ENCODE measurements around the gene DNM3. TPM values are rescaled to one million over a fixed set of nuclear protein-coding genes. Genes with fewer than 3 reads are reported as not detected.

Gene DNM3
- total RNA-seq, 2 experiments from 2014 or later, result 1.7 to 2.2 TPM

DNA sequence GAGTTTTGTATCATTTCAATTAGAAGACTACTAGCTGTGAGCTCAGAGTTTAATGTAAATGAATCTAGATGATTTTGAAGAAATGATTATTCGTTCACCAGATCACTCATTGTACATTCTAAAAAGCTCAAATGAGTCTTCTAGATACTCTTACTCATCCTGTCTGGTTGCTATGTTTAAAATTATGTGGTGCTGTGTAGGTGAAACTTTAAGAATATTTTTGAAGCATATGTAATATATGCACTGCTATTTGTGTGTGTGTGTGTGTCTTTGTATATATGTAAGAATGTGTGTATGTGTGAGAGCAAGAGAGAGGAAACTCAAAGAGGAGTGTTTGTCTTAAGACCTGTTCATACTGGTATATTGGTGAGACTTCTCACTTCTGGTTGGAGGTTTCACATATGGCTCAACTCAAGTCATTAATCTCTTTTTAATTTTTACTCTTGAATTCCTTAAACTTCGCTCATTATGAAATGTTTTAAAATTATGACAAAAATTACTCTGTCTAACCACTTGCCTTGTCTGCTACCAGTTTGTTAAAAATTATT is 570.6 kb downstream of the DNM3 start:
- Mint-ChIP-seq H3K4me1 (peaks cover 3% of the 10 kb centered on the region), H3K27me3 (no peaks in the 10 kb centered on the region), H3K36me3 (peaks cover 4% of the 10 kb centered on the region), H3K9me3 (ENCODE audit: low read depth) (peaks cover 1% of the 10 kb centered on the region), H3K27ac (no peak overlapping the region), H3K4me3 (no peak overlapping the region)
- DNase-seq, result no peak
- no peak for ATAC-seq
- CTCF ChIA-PET, result interaction anchor here (1.5 kb wide), 1 partner anchor 13 kb away, joined by 3 read pairs; no protein-coding TSS in a partner anchor

DNA sequence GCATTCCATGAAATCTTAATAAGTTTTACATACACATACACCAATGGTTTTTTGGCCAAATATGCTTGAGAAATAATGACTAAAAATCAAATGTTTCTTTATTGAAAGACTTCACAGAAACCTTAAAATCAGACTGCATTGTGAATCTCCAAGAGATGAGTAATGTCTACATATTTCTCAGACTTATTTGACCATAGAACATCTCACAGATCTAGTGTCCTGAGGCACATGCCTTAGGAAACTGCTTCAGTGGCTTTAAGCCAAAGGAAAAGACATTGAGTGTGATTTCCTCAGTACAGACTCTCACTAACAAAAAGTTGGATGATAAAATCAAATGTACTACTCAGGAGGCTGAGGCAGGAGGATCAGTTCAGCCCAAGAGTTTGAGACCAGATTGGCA is 573.0 kb downstream of the DNM3 start:
- H3K36me3 Mint-ChIP-seq, result peaks cover 4% of the 10 kb centered on the region
- no peak for DNase-seq
- H3K4me1 Mint-ChIP-seq, result peaks cover 3% of the 10 kb centered on the region
- H3K27ac Mint-ChIP-seq, result no peak overlapping the region
- no peaks in the 10 kb centered on the region for H3K27me3 Mint-ChIP-seq
- CTCF ChIA-PET, result interaction anchor here (0.7 to 0.8 kb wide), 2 partner anchors 11 to 324 kb away, joined by 3 read pairs; no protein-coding TSS in a partner anchor
- no peak overlapping the region for H3K4me3 Mint-ChIP-seq
- H3K9me3 Mint-ChIP-seq (ENCODE audit: low read depth), result peaks cover 1% of the 10 kb centered on the region
- ATAC-seq, result no peak

DNA sequence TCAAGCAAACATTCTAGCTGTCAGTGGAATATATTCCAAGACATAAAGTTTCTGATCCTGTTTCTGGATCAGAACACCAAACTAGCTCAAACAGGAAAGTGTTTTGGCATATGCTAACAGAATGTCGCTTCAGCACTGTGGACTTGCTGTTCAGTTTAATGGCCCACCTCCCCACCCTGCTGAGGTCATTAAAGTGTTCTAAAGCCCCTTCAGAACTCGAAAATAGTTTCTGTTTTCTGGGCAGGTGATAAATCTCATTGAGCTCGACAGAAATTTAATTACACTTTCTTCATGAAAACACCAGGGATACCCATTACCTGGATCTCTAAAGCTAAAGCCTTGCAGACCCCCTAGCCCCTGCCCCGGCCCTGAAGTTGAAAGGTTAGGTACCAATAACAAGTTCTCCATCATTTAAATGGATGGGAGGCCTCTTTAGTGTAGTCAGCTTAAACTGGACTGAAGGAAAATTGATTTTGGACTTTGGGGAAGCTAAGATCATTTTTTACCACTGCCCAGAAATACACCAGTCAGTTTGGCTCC is 575.3 kb downstream of the DNM3 start:
- CTCF ChIA-PET, result interaction anchor here (1.3 to 1.5 kb wide), 2 partner anchors 13 to 161 kb away, joined by 4 read pairs; no protein-coding TSS in a partner anchor
- H3K4me1 Mint-ChIP-seq, result peaks cover 3% of the 10 kb centered on the region
- H3K27me3 Mint-ChIP-seq, result no peaks in the 10 kb centered on the region
- no peak for DNase-seq
- no peak overlapping the region for H3K4me3 Mint-ChIP-seq
- no peak for ATAC-seq
- H3K36me3 Mint-ChIP-seq, result peaks cover 4% of the 10 kb centered on the region
- H3K9me3 Mint-ChIP-seq (ENCODE audit: low read depth), result no peaks in the 10 kb centered on the region
- H3K27ac Mint-ChIP-seq, result no peak overlapping the region

DNA sequence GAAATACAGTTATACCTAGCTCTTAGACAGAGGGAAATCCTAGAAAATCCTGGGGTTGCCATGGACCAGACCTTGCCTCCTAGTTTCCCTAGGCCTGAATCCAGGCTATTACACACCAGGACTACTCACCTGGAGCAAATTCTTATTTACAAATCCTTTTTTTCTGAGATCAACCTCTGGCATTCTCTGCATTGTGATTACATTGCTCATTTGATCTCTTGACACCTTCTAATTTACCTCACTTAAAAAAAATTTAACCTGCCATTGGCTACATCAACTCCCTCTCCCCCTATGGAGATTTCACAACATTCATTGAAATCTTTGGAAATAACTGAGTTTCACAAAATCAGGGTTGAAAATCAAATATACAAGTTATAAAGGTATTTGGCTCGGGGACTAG is 576.3 kb downstream of the DNM3 start:
- Mint-ChIP-seq H3K9me3 (ENCODE audit: low read depth) (no peaks in the 10 kb centered on the region), H3K4me1 (no peaks in the 10 kb centered on the region), H3K27me3 (no peaks in the 10 kb centered on the region), H3K36me3 (peaks cover 2% of the 10 kb centered on the region), H3K4me3 (no peak overlapping the region), H3K27ac (no peak overlapping the region)
- ATAC-seq, result no peak
- no peak for DNase-seq
- CTCF ChIA-PET, result interaction anchor here (1.2 to 1.5 kb wide), 3 partner anchors 12 to 162 kb away, joined by 3 to 4 read pairs (median 4); no protein-coding TSS in a partner anchor

DNA sequence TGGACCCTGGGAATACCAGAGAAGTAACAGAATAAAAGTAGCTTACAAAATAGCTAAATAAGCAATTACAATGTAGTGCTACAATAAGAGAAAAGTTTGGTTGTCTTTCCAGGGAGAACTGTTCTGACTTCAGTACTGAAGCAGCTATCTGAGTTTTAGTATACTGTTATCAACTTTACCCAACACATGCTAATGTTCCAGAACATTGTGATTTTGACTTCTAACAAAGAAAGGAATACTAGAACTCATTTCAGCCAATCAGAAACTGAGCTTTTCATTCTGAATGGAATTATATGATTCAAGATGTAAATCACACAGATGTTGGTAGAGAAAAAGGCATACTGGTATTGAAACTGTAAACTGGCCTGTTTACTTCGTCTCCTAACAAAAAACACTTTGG is 579.1 kb downstream of the DNM3 start, which contains the start of gene C1orf105:
C1orf105 (plus strand) TSS at position 301 of the 400 bp plus-strand sequence. CDS start 201 bp downstream, outside the sequence.
- Mint-ChIP-seq H3K27ac (no peak within 1 kb of the TSS), H3K9me3 (ENCODE audit: low read depth) (no peaks in the 10 kb centered on the region), H3K4me1 (no peaks in the 10 kb centered on the region), H3K36me3 (no peaks in the 10 kb centered on the region), H3K27me3 (no peaks in the 10 kb centered on the region), H3K4me3 (no peak within 1 kb of the TSS)
- CTCF ChIA-PET, result interaction anchor here (0.9 to 1.4 kb wide), 2 partner anchors 10 to 418 kb away, joined by 3 to 5 read pairs; no protein-coding TSS in a partner anchor
- DNase-seq (no peak), ATAC-seq (no peak)

DNA sequence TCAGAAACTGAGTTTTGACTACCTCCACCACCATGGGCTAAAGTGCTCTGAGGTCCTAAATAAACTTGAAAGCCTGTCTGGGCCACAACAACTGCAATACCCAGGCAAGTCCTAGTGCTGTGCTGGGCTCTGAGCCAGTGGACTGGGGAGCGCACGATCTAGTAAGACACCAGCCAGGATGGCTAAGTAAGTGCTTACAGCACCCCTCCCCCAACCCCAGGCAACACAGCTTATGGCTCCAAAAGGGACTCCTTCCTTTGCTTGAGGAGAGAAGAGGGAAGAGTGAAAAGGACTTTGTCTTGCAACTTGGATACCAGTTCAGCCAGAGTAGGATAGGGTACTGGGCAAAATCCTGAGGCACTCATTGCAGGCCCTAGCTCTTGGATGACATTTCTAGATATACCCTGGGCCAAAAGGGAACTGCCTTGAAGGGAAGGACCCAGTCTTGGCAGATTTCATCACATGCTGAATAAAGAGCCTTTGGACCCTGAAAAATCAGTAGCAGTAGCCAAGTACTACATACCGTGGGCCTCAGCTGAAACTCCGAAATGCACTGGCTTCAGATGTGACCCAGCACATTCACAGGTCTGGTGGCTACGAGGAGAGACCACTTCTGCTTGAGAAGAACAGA is 580.8 kb downstream of the DNM3 start:
- DNase-seq, result no peak
- Mint-ChIP-seq H3K36me3 (no peaks in the 10 kb centered on the region), H3K4me1 (no peaks in the 10 kb centered on the region), H3K4me3 (no peak overlapping the region), H3K9me3 (ENCODE audit: low read depth) (no peaks in the 10 kb centered on the region), H3K27me3 (no peaks in the 10 kb centered on the region), H3K27ac (no peak overlapping the region)
- CTCF ChIA-PET, result no interaction called here
- no peak for ATAC-seq

DNA sequence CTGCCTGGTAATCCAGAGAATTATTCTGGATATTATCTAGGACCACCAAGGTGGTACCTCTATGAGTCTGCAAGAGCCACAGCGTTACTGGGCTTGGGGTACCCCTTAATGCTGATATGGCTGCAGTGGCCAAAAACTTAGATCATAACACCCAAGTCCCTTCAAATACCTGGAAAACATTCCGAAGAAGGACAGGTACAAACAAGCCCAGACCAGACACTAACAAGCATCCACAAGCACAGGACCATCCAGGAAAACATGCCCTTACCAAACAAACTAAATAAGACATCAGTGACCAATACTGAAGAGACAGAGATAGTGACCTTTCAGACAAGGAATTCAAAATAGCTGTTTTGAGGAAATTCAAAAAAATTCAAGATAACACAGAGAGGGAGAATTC is 582.0 kb downstream of the DNM3 start:
- ATAC-seq, result no peak
- no peak for DNase-seq
- no peaks in the 10 kb centered on the region for H3K4me1 Mint-ChIP-seq
- H3K4me3 Mint-ChIP-seq, result no peak overlapping the region
- H3K27ac Mint-ChIP-seq, result no peak overlapping the region
- CTCF ChIA-PET, result no interaction called here
- no peaks in the 10 kb centered on the region for H3K27me3 Mint-ChIP-seq
- H3K36me3 Mint-ChIP-seq, result no peaks in the 10 kb centered on the region
- H3K9me3 Mint-ChIP-seq (ENCODE audit: low read depth), result no peaks in the 10 kb centered on the region

DNA sequence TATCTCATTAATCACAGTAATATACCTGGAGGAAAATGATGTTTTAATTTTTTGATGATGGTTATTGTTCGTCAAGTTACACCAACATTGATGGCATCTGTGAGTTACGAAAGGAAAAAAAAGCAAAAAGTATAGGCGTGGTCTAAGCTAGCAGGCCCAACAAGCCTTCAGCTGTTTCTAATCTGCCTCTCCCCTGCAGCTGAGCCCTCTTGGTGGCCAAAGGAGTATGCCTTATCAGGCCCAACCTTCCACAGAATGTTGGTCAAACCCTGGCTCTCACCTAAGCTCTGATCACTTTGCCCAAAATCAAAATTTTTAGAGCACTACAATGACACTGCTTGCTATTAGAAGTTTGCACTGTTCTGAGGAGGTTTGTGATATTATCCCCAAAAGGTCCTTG is 584.0 kb downstream of the DNM3 start:
- Mint-ChIP-seq H3K4me3 (no peak overlapping the region), H3K4me1 (peaks cover 9% of the 10 kb centered on the region), H3K9me3 (ENCODE audit: low read depth) (no peaks in the 10 kb centered on the region), H3K27ac (no peak overlapping the region), H3K27me3 (no peaks in the 10 kb centered on the region), H3K36me3 (no peaks in the 10 kb centered on the region)
- DNase-seq, result no peak
- CTCF ChIA-PET, result interaction anchor here (0.7 to 2.1 kb wide), 3 partner anchors 11 to 423 kb away, joined by 3 to 6 read pairs (median 6); partner anchors contain the start of gene PIGC
- ATAC-seq, result no peak

DNA sequence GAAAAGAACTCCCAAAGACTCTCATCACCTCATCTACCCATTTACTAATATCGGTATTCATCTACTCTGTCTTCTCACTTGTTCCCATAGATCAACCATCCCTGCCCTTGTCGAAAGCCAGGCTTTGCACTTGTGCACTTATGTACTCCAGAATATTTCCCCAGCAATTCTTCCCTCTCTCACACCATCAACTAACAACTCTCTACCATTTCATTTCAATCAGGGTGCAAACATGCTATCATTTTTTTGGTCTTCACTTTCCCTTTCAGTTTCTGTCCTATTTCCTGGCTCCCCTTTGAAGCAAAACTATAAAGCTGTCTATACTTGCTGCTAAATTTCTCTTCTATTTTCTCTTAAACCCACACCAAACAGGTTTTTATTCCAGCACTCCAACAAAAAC is 585.9 kb downstream of the DNM3 start:
- H3K27ac Mint-ChIP-seq, result no peak overlapping the region
- no peaks in the 10 kb centered on the region for H3K36me3 Mint-ChIP-seq
- H3K4me1 Mint-ChIP-seq, result peaks cover 17% of the 10 kb centered on the region
- H3K27me3 Mint-ChIP-seq, result no peaks in the 10 kb centered on the region
- CTCF ChIA-PET, result interaction anchor here (1.7 to 2.8 kb wide), 3 partner anchors 14 to 337 kb away, joined by 5 to 10 read pairs (median 6); no protein-coding TSS in a partner anchor
- no peak overlapping the region for H3K4me3 Mint-ChIP-seq
- H3K9me3 Mint-ChIP-seq (ENCODE audit: low read depth), result no peaks in the 10 kb centered on the region
- no peak for DNase-seq
- ATAC-seq, result peak; percentile 48

DNA sequence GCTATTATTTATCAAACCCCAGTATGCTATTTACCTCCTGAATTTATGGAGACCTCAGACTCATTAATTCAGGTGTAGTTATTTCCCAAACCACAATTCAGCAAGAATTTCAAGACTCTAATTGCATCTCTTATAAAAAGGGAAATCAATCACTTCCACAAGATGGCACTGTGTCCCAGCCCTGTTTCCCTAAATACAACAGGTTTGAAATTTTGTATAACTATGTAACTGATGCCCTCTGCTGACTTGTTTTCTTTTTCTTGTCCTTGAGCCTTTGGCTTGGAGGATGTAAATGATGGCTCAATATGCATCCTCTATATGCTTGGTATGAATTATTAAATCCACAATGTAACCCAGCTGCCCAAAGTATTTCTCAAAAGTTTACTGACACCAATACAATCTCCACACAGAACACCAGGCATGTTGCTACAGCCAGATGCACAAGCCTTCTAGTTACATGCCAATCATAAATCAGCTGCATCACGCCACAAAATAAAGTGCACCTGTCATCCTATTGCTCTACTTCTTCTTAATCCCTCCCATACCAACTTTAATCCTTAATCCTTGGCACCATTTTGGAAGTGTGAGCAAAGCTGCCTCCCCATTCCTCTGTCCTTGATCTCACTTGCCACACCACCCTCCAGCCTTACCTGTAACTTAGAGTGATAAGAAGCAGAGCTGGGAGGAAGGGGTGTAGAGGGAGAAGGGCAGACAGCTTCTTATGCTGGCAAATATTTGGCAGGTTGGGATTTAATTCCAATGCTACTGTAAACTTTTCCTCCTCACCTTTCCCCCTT is 588.2 kb downstream of the DNM3 start:
- DNase-seq, result peak; percentile 55
- no peak overlapping the region for H3K4me3 Mint-ChIP-seq
- H3K27me3 Mint-ChIP-seq, result no peaks in the 10 kb centered on the region
- peaks cover 17% of the 10 kb centered on the region for H3K4me1 Mint-ChIP-seq
- ATAC-seq, result peak; percentile 78
- CTCF ChIA-PET, result interaction anchor here (0.6 to 2.8 kb wide), 13 partner anchors 9 to 441 kb away, joined by 3 to 18 read pairs (median 4); partner anchors contain the start of genes C1orf105 and PIGC
- H3K27ac Mint-ChIP-seq, result no peak overlapping the region
- H3K9me3 Mint-ChIP-seq (ENCODE audit: low read depth), result no peaks in the 10 kb centered on the region
- peaks cover 4% of the 10 kb centered on the region for H3K36me3 Mint-ChIP-seq

DNA sequence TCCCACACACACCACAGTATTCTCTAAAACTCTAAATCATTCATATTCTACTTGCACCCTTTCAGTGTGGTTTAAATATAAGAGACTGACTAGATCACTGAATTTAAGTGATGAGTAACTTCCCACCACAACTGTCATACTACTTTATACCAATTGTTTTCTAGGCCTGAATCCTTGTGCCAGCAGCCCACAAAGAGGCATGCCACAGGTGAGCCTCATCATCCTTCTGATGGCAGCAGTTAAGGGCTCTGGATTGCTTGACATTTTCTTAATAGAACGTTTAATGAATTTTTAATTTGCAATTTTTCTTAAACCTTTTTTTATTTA is 588.8 kb downstream of the DNM3 start:
- ATAC-seq (no peak), DNase-seq (no peak)
- Mint-ChIP-seq H3K9me3 (ENCODE audit: low read depth) (no peaks in the 10 kb centered on the region), H3K36me3 (peaks cover 4% of the 10 kb centered on the region), H3K4me1 (peaks cover 17% of the 10 kb centered on the region), H3K27me3 (no peaks in the 10 kb centered on the region), H3K27ac (no peak overlapping the region), H3K4me3 (no peak overlapping the region)
- CTCF ChIA-PET, result interaction anchor here (0.6 to 2.3 kb wide), 11 partner anchors 10 to 441 kb away, joined by 3 to 18 read pairs (median 4); partner anchors contain the start of genes C1orf105 and PIGC

DNA sequence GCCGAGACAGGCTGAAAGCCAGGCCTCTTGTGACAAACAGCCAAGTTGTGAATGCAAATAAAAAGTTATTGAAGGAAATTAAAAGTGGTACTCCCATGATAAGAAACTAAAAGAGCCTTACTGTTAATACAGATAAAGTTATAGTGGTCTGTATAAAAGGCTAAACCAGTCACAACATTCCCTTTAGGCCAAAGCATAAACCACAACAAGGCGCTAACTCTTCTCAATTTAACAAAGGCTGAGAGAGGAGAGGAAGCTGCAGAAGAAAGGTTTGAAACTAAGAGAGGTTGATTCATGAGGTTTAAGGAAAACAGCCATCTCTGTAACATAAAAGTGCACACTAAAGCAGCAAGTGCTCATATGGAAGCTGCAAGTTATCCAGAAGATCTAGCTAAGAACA is 589.9 kb downstream of the DNM3 start:
- CTCF ChIA-PET, result interaction anchor here (0.9 to 1.5 kb wide), 6 partner anchors 14 to 429 kb away, joined by 3 to 4 read pairs (median 3); no protein-coding TSS in a partner anchor
- Mint-ChIP-seq H3K36me3 (peaks cover 6% of the 10 kb centered on the region), H3K9me3 (ENCODE audit: low read depth) (no peaks in the 10 kb centered on the region), H3K27me3 (no peaks in the 10 kb centered on the region), H3K4me3 (no peak overlapping the region), H3K27ac (no peak overlapping the region), H3K4me1 (peaks cover 17% of the 10 kb centered on the region)
- ATAC-seq (no peak), DNase-seq (no peak)

DNA sequence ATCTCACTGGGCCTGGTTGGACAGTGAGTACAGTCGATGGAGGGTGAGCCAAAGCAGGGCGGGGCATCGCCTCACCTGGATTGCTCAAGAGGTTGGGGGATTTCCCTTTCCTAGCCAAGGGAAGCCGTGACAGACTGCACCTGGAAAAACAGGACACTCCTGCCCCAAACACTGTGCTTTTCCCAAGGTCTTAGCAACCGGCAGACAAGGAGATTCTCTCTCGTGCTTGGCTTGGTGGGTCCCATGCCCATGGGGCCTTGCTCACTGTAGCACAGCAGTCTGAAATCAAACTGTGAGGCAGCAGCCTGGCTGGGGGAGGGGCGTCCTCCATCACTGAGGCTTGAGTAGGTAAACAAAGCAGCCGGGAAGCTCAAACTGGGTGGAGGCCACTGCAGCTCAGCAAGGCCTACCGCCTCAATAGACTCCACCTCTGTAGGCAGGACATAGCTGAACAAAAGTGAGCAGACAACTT is 590.5 kb downstream of the DNM3 start:
- CTCF ChIA-PET, result interaction anchor here (0.9 to 1.5 kb wide), 7 partner anchors 14 to 429 kb away, joined by 3 to 4 read pairs (median 3); no protein-coding TSS in a partner anchor
- ATAC-seq (no peak), DNase-seq (no peak)
- Mint-ChIP-seq H3K9me3 (ENCODE audit: low read depth) (no peaks in the 10 kb centered on the region), H3K36me3 (peaks cover 6% of the 10 kb centered on the region), H3K27ac (no peak overlapping the region), H3K27me3 (no peaks in the 10 kb centered on the region), H3K4me3 (no peak overlapping the region), H3K4me1 (peaks cover 17% of the 10 kb centered on the region)

All from activated CD8-positive, alpha-beta memory T cell treated with anti-CD3 and anti-CD28 coated beads, Interleukin-2, amount 10 ng/mL, durations not matched to agents 7 days and 5 days (primary cell).